ENCODE data around the gene PVR. TPM values are rescaled to one million over a fixed set of nuclear protein-coding genes. Genes with fewer than 3 reads are reported as not detected.

Gene PVR, protein sequence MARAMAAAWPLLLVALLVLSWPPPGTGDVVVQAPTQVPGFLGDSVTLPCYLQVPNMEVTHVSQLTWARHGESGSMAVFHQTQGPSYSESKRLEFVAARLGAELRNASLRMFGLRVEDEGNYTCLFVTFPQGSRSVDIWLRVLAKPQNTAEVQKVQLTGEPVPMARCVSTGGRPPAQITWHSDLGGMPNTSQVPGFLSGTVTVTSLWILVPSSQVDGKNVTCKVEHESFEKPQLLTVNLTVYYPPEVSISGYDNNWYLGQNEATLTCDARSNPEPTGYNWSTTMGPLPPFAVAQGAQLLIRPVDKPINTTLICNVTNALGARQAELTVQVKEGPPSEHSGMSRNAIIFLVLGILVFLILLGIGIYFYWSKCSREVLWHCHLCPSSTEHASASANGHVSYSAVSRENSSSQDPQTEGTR
- total RNA-seq (2014; rRNA removed; shearing (Covaris generic)) = 102 and 105 TPM in 2 replicates

DNA sequence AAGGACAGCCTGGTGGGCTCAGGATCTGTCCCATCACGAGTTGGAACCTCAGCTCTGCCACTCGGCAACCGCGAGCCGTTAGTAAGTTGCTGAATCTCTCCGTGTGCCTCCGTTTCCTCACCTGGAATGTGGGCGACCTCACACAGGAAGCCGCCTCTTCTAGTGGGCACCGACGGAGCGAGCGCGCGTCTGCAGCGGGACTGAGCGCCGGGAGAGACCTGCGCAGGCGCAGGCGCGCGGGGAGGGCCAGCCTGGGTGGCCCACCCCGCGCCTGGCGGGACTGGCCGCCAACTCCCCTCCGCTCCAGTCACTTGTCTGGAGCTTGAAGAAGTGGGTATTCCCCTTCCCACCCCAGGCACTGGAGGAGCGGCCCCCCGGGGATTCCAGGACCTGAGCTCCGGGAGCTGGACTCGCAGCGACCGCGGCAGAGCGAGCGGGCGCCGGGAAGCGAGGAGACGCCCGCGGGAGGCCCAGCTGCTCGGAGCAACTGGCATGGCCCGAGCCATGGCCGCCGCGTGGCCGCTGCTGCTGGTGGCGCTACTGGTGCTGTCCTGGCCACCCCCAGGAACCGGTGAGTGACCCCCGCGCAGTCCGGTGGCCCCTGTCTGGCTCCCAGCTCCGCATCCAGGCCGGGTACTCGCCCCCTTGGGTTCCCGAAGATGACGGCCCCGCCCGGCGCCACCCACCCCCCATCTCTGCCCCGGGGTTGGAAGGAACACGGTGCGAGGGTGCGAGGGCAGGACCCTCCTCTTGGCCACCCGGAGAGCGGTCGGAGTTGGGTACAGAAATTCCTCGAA, at the start of gene PVR:
Gene PVR (plus strand): TSS at position 306 of the 797 bp plus-strand sequence. CDS start 187 bp downstream, at position 493.

DNA sequence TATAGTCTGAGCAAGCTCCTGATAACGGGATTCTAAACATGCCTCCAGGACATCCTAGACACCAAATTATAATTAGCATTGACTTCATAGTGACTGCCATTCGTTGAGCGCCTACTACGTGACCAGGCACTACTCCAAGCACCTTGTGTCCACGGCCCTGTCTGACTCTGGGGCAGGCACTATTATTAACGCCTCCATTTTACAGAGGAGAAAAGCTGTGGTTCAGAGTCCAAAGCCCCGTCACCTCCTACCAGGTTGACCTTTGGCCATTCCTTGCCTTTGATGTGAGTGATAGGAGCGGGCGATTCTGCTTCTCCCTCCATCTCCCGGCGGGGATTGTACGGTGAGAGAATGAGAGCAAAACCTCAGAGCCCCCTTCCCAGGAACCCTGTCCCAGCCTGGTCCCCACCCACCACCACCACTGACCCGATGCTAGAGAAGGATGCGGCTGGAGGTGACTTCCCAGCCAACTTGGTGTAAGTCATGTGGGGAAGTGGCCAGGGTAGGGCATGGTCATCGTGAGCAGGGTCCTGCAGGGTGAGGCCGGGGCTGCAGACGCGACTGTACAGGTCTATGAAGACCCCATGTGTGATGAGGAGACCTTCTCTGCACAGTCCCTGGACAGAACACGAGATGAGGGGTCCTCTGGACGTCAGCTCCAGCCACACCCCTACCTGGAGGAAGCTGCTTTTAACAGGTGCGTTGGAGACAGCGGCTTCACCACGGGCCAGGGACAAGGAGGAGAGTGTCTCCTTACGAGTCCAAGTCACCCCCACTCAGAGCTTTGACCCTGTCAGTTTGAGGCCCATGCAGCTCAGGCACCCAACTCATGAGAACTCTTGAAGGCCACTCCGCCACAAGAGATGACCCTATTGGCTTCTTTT, 30.2 kb upstream of the PVR start, which contains the start of gene IGSF23:
Gene IGSF23 (plus strand): TSS at position 269 of the 884 bp plus-strand sequence. CDS start 83 bp downstream, at position 352.

DNA sequence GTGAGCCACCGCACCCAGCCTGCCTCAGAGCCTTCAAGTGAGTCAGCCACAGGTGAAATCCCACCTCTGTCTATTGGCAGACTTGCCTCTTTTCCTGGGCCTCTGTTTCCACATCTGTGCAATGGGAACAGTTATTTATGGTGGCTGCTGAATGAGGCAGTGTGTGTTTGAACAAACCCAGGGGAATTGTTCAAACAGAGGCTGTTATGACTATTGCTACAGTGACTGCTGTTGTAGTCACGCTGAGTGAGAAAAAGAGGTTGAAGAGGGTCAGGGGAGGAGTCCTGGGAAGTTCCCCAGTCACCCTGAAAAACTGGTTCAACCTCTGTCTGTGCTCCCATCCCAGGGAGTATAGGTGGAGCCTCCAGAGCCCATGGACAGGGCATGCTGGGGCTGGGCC, 27.7 kb downstream of the PVR start, which contains the start of gene CEACAM19:
Gene CEACAM19 (plus strand): TSS at position 83 of the 400 bp plus-strand sequence. CDS start 450 bp downstream, outside the sequence.

DNA sequence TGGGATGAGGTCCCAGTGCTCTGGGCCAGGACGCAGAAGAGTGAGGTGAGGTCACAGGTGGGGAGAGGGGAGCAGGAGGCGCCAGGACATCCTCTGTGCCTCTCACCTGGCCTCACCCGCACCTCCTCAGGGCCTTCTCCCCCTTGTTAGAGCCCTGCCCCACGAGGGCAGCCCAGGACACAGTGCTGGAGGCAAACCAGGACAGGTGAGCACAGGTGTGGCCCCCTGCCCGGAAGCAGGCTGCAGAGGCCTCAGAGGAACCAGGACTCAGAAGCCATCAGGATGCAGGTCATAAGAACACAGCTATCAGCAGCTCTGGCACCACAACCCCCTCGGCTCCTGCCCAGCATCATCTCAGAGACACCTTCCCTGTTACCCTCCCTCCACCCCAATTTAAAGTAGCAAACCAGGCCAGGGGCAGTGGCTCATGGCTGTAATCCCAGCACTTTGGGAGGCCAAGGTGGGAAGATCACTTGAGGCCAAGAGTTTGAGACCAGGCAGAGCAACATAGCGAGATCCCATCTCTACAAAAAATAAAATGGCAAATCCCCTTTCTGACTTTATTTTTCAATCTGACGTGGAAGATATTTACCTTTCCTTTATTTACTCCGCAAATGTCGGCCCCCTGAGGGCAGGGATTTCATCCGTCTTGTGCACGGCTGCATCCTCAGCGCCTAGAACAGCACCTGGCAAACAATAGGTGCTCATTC, 54.9 kb downstream of the PVR start, which contains the start of gene CEACAM16:
Gene CEACAM16 (plus strand): TSS at position 660 of the 710 bp plus-strand sequence. CDS start 2,306 bp downstream, outside the sequence.

Other genes with a start within 250 kb of the PVR start
- gene ZNF285, start 242.3 kb upstream of the PVR start, total RNA-seq (2014; rRNA removed; shearing (Covaris generic)) = 1.1 and 1.4 TPM in 2 replicates
- gene ZNF229, start 195.4 kb upstream of the PVR start, total RNA-seq (2014; rRNA removed; shearing (Covaris generic)) = 8.7 and 9.8 TPM in 2 replicates
- 9.9 and 10.4 TPM in 2 replicates for gene ZNF180, start 143.4 kb upstream of the PVR start, total RNA-seq (2014; rRNA removed; shearing (Covaris generic))
- gene CEACAM20, start 114.2 kb upstream of the PVR start, total RNA-seq (2014; rRNA removed; shearing (Covaris generic)) = not detected in 2 replicates
- gene IGSF23, start 30.3 kb upstream of the PVR start, total RNA-seq (2014; rRNA removed; shearing (Covaris generic)) = not detected in 2 replicates
- gene CEACAM19, start 27.6 kb downstream of the PVR start, total RNA-seq (2014; rRNA removed; shearing (Covaris generic)) = 1.9 and 2.5 TPM in 2 replicates
- gene CEACAM16, start 55.2 kb downstream of the PVR start, total RNA-seq (2014; rRNA removed; shearing (Covaris generic)) = not detected in 2 replicates
- gene BCL3, start 104.8 kb downstream of the PVR start, total RNA-seq (2014; rRNA removed; shearing (Covaris generic)) = 8.3 and 14.9 TPM in 2 replicates
- gene CBLC, start 134.0 kb downstream of the PVR start, total RNA-seq (2014; rRNA removed; shearing (Covaris generic)) = 0.37 TPM in 1 of 2 replicates, not detected in the other
- gene BCAM, start 165.2 kb downstream of the PVR start, total RNA-seq (2014; rRNA removed; shearing (Covaris generic)) = 18.4 and 19.4 TPM in 2 replicates
- 49.1 and 49.5 TPM in 2 replicates for gene NECTIN2, start 202.4 kb downstream of the PVR start, total RNA-seq (2014; rRNA removed; shearing (Covaris generic))
- gene TOMM40, start 247.3 kb downstream of the PVR start, total RNA-seq (2014; rRNA removed; shearing (Covaris generic)) = 125 TPM in 2 replicates